Forelimb muscle (tissue), 1 donor: ENCODE results near the gene PKN3. TPM values are rescaled to one million over a fixed set of nuclear protein-coding genes. Genes with fewer than 3 reads are reported as not detected.
"Not testable (repeated sequence)": the region's sequence is repeated elsewhere in the genome, so short reads cannot be mapped to it uniquely, and the experiment has no call there.

Experiments
- DNase-seq: peaks from one replicate; pipeline ENCODE4 v3.0.0-alpha.2; 2013; ENCODE audit warnings: low read depth
- polyA plus RNA-seq: library from polyadenylated mRNA; unstranded; fragments of 120-200 nt; gene quantifications from one replicate; pipeline ENCODE4 v1.2.1, GENCODE V29; 2013; ENCODE audit not compliant: insufficient read length

The PKN3 gene
- polyA plus RNA-seq, 1 donor: 8.9 TPM

GRCh38 chr9:128693738-128694137 lies 8.6 kb upstream of the PKN3 start:
- not testable (repeated sequence) for DNase-seq

- no peak for DNase-seq
Measured at GRCh38 chr9:128694344-128694743, 8.0 kb upstream of the PKN3 start.

DNA sequence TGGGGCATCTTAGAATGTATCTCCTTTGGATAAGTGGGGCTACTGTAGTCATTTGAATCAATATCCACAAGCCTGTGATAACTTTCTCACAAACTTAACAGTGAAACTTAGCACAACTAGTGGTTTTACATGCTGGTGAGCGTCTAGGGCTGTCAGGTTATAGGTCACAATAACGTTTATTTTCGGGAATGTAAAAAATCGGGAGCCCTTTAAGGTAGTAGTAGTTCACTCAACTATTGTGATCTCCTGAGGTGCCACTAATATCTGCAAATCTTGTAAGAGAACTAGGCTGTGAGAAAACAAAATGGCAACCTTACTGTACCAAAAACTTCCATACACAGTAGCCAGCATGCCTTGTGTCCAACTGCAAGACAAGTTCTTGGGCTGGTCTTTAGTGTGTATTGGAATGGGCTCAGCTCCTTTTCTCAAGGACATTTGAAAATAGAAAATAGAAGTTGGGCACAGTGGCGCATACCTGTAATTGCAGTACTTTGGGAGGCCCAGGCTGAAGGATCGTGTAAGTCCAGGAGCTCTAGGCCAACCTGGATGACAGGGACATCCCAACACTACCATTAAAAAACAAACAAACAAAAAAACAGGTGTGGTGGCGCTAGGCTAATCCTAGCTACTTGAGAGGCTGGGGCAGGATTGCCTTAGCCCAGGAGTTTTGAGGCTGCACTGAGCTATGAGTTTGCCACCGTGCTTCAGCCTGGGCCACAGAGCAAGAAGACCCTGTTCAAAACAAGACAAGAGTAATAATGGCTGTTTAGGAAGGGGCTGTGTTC lies 5.2 kb upstream of the PKN3 start:
- DNase-seq: no peak

- not testable (repeated sequence) for DNase-seq
Measured at GRCh38 chr9:128699096-128699795, 3.1 kb upstream of the PKN3 start.

GRCh38 chr9:128701227-128701854 lies 962 bp upstream of the PKN3 start:
- DNase-seq: no peak

DNA sequence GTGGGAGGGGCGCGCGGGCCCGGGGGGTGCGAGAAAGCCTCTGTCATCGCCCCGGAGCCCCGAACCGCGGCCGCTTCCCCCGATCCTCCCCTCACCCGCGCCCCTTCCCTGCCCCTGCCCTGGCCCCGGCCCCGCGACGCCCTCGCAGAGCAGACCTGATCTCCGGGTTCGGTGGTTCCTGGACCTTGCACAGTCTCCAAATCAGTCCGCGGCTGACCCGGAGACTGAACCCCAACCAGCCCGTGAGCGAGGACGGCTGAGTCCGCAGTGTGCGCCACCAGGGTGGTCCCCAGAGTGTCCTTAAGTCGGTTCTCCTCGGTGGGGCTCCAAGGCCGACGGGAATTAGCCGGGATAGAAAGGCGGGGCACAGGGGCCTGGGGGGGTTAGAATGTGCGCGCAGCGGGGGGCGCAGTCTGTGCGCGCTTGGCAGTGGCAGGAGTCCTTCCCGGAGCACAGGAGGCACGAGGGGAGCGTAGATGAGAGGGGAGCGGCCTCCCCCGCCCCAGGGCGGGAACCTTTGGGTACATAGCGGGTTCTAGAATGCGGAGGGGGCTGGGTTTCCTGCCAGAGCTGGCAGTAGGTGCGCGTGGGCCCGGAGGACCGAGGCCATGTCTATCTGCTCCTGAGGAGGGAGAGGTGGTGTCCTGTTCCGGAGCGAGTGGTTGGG lies 779 bp downstream of the PKN3 start:
- no peak for DNase-seq

GRCh38 chr9:128703616-128704355 lies 1.5 kb downstream of the PKN3 start:
- DNase-seq: no peak

DNA sequence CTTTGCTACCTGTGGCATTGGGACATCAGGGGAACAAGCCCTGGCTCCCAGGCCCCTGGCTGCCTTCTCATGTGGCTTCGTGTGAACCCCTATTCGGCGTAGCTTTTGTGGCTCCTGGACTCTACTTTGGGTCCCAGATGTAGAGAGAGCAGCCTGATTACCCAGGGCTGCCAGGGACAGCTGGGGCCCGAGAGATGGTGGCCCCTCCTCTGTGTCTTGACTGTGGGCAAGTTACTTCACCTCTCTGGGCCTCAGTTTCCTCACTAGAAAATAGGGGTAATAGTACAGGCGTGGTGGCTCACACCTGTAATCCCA lies 2.0 kb downstream of the PKN3 start:
- DNase-seq: no peak

DNA sequence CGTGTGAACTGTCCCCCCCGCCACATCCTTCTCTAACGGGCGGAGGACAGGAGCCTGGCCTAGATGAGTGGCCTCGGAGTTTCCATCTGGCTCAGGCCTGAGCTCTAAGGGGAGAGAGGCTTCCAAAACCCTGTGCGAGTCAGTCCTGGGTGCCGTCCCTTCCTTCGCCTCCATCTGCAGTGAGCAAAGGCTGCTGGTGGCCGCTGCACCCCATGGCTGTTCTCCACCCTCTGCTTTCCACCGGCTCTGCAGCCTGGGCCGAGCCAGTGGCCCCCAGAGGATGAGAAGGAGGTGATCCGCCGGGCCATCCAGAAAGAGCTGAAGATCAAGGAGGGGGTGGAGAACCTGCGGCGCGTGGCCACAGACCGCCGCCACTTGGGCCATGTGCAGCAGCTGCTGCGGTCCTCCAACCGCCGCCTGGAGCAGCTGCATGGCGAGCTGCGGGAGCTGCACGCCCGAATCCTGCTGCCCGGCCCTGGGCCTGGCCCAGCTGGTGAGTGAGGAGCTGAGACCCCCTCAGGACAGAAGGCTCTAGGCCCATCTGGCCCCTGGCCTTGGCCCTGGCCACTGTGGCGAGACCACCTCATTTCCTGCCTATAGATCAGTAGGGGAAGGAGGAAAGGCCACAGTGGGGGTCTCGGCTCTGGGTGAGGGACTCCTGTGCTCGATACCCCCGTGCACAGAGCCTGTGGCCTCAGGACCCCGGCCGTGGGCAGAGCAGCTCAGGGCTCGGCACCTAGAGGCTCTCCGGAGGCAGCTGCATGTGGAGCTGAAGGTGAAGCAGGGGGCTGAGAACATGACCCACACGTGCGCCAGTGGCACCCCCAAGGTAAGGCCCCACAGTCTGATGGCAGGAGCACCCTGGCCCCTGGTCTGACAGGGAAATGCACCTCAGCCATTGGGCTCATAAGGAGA lies 3.0 kb downstream of the PKN3 start:
- no peak for DNase-seq

DNA sequence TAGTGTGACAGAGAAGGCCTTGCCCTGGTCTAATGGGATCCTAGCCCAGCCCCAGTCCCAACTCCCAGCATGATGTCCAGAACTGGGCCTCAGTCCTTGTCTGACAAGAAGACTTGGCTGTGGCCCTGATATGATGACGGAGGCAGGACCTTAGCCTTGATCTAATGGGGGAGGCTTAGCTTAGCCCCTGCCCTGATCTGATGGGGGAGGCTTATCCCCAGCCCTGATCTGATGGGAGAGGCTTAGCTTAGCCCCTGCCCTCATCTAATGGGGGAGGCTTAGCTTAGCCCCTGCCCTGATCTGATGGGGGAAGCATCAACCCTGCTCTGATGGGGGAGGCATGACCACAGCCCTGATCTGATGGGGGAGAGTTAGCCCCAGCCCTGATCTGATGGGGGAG lies 3.7 kb downstream of the PKN3 start:
- DNase-seq: no peak

GRCh38 chr9:128706671-128707381 lies 4.5 kb downstream of the PKN3 start:
- DNase-seq: no peak

GRCh38 chr9:128707446-128707845 lies 5.1 kb downstream of the PKN3 start:
- no peak for DNase-seq

DNA sequence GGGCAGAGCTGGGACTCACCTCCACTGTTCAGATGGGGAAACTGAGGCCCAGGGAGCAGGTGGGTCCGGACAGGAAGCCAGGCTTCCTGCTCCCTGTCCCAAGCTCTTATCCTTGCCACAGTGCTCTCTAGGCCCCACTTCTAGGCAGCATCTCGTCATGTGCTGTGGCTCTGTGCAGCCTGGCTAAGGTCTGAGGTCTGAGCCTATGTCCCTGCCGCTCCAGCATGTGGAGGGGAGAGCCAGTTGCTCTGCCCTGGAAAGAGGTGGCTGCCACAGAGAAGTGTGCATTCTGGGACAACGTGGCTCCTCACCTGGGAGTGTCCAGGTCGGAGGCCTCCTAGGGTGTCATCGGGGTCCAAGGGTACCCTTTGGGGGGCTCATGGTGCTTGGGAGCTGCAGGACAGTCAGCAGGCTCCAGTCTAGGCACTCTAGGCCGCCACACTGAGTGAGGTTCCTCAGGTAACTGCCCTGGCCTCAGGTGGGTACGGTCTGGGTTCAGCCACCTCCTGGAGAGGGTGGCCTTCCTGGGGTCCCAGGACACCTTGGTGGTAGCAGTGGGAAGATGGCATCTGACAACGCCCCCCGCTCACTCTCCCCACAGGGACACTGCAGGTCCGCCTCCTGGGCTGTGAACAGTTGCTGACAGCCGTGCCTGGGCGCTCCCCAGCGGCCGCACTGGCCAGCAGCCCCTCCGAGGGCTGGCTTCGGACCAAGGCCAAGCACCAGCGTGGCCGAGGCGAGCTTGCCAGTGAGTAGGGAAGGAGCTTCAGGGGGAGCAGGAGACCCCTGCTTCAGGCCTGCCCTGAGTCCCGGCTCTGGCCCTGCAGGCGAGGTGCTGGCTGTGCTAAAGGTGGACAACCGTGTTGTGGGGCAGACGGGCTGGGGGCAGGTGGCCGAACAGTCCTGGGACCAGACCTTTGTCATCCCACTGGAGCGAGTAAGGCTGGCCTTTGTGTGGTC lies 10.4 kb downstream of the PKN3 start:
- DNase-seq: no peak

GRCh38 chr9:128713411-128713780 lies 11.1 kb downstream of the PKN3 start:
- no peak for DNase-seq

- DNase-seq: no peak
Measured at GRCh38 chr9:128713941-128714573, 11.8 kb downstream of the PKN3 start.

DNA sequence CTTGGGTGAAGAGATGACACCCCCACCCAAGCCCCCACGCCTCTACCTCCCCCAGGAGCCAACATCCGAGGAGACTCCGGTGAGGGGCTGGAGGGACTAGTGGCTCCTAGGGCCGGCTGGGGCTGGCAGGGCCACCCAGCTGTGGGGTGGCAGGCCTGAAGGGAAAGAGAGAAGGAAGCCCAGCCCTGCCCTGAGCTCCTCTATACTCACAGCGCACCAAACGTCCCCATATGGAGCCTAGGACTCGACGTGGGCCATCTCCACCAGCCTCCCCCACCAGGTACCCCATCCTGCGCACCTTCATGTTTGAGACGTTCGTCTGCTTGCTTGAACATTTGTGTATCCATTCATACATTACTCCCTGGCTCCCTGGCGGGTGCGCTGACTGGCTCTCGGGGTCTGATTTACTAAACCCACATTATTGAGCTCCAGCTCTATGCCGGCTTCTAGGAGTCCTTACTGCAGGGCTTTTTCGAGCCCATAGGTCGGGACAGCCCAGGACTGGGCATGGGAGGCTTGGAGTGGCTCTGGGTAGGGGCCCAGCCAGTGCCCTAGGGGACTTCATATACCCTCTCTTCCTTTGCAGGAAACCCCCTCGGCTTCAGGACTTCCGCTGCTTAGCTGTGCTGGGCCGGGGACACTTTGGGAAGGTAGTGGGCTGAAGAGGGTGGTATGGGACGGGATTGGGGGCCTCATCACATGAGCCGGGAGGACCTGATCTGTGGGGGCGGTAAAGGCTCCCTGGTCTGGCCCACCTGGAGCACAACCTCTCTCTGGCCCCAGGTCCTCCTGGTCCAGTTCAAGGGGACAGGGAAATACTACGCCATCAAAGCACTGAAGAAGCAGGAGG lies 12.5 kb downstream of the PKN3 start:
- no peak for DNase-seq

DNA sequence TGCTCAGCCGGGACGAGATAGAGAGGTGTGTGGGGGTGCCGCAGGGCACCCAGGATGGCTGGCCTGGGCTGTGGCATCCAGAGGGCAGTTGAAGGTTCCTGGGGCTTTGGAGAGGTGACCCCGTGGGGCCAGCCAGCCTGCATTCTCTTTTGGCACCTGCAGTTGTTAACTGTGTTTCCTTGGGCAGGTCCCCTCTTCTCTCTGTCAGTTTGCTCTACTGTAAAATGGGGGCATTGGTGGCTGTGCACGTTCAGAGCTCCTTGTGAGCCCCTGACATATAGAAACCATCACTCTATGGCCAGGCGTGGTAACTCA lies 13.1 kb downstream of the PKN3 start:
- no peak for DNase-seq
